SKM-1 treated with dmso at 0.1 percent for 144 hours (cell line): ENCODE measurements around the gene OCA2.
"Not testable (repeated sequence)": the region's sequence is repeated elsewhere in the genome, so short reads cannot be mapped to it uniquely, and the experiment has no call there.

Experiments used
- DNase-seq: peaks from one replicate; lab custom pipeline; 2025; ENCODE audit not compliant: unreplicated experiment; lab: John Stamatoyannopoulos, UW

OCA2 gene

DNA sequence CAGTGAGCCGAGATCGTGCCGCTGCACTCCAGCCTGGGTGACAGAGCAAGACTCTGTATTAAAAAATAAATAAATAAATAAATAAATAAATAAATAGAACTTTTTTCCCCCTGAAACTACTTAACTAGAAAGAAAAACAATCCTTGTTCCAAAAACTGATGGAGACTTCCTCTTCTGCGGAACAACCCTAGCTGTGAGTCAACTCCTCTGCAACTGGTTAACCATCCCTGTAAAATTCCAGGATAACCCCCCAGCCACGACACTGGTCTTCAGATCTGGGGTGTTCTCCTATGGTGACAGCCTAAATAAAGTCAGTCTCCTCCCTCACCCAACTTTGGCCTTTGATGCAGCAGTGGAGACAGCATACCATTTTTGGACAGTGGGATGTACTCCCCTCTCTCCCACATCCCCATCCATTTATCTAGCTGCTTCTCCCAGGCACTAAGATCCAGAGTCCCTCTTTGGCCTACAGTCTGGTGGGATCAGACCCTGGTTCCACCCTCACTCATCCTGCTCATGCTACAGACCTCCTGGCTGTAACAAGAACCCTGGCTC lies 352.6 kb downstream of the OCA2 start:
- no peak for DNase-seq

DNA sequence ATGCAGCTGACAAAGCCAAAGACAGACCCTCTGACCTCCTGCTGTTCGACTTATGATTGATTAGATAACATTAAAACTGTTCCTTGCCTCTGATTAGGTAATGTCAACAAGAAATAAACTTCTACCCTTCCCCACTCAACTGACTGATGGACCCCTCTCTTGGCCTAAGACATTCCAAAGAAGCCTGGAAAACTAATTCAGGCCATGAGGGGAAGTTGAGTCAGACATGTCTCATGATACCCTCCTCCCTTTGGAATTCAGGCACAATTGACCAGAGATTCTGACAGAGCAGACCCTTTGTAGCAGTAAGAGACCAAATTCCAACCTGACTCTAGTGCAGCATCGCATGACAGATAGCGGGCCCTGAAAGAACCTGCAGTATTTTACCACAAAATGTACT lies 354.5 kb downstream of the OCA2 start:
- DNase-seq = no peak

DNA sequence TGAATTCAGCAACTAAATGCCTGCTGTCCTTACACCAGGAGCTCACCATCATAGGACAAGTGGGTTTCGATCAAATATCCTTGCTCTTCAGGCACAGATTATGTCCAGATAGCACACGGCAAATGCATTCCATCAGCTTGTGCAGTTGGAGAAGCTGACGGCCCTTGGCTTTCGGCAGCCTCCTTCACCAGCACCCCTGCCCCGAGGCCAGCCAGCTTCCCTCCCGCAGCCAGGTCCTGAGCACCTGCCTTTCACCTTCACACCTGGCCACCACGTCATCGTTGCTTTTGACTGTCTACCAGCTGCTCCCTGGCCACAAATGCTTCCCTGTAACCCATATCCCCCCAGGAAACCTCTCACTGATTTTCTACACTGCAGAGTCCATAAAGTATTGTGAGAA lies 355.5 kb downstream of the OCA2 start:
- no peak for DNase-seq

DNA sequence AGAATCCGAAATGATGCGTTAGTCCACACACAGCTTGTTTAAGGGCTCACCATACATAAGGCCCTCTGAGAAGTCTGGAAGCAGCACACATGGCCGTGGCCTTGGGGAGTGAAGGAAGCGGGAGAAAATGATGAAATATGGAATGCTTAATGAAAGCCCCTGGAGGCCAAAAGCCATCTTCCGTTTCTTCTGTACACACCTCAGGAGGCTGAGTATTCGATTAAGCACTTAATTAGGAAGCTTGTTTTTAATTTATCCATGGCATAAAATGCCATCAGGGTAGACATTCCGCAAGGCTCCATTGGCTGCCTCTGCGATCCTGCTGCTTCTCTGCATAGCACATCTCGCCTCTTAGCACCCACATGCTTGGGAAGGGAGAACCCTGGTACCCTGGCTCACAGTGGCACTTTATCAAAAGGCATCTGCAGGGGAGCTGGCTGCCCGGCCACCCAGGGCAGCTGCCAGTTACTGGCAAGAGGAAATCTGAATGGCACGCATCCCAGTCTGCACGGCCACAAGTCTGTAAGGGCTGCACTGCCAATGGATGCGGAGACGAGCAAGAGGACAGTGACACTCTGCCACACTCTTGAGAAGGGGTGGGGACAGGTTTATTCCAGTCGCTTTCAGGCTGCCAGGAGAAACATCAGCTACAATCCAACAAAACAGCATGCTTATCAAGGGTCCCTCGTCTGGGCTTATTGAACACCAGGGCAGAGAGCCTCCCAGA lies 356.2 kb downstream of the OCA2 start:
- no peak for DNase-seq

DNA sequence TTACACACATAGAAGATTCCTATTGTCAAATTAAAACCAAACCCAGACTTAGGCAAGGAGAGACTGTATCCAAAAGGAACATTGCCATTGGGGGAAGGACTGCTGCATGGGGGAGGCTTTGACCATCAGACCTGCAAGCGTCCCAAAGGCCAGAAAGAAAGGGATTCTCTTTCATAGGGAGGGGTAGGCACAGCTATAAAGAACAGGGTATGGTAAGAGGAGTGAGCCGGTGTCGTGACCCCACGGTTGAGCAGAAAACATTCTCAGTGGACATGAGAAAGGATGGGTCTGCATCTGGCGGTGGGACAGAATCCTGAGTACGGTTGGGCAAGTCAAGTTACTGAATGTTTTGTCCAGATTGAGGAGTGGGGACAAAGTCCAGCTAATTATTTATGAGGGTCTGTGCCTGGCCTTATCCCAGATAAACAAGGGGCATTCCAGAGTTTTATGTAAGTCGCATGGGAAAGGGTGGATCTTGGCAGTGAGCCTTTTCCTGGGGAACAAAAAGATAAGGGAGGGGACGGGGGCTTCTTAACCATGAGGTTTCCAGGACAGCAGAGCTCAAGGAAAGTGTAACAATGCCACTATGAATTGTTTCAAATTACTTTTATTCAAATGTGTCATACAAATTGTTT lies 357.8 kb downstream of the OCA2 start:
- DNase-seq = no peak

DNA sequence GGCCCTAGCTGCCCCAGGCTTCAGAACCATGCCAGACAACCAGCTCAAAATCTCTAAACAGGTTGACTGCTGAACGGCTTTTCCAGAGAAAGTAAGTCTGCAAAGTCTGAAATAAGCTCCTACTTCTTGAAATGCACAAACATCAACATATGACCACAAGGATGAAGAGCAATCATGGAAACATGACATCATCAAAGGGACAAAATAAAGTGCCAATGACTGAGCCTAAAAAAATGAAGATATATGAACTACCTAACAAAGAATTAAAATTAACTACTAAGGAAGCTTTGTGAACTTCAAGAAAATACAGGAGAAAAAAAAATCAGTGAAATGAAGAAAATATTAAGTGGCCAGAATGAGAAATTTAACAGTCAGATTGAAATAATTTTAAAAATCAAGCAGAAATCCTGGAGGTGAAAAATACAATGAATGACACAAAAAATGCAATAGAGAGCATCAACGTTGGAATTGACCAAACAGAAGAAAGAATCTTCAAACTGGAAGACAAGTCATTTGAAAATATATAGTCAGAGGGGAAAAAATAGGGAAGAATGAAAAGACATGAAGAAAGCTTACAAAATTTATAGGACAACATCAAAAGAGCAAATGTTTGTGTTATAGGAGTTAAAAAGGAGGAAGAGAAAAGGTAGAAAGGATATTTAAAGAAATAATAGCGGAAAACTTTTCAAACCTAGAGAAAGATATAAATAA lies 364.2 kb downstream of the OCA2 start:
- no peak for DNase-seq

DNA sequence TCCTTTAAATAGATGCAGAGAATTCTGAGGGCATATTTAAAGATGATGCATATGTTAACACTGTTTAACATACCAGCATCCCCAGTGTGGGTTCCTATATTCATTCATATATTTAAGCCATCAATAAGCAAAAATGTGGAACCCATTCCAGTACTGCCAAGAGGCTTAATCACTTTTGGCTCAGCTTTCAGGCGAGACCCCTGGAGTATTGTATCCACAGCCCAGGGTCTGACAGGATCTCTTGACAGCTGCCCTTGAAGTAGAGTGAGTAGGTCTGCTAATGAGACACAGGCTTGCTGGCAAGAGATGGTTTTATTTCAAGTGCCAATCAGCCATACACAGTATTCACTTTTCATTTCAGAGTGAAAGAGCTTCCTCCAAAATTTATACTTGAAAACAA lies 367.3 kb downstream of the OCA2 start:
- DNase-seq = no peak

DNA sequence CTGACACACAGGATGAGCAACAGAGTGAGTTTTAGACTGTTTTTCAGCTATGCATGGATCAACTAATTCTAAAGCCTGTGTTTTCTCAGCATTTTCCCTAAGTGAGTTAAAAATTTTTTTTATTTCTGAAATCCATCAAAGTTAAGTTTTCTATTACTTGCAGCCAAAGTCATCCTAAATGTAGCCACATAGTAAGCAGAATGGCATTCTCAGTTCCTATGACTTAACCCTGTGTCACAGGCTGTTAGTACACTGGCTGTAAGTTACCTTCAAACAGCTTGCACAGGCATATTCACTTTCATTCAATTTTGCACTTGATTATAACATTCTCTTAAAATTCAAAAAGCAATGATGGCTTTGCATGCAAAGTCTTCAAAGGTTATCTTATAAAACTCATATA lies 368.2 kb downstream of the OCA2 start:
- no peak for DNase-seq

DNA sequence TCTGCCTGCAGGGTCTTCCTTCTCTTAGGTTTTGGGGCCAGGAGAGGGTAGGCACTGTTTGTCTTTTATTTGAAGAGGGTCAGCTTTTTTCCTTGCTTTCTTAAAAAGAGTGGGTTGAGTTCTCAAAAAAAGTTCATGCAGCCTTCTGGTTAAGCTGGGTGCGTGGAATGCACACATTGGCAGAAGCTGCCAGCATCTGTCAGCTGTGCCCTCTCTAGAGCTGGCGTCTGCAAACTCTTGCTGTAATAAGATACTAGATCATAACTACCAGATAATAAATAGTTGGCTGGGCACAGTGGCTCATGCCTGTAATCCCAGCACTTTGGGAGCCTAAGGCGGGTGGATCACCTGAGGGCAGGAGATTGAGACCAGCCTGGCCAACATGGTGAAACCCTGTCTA lies 373.4 kb downstream of the OCA2 start:
- no peak for DNase-seq

DNA sequence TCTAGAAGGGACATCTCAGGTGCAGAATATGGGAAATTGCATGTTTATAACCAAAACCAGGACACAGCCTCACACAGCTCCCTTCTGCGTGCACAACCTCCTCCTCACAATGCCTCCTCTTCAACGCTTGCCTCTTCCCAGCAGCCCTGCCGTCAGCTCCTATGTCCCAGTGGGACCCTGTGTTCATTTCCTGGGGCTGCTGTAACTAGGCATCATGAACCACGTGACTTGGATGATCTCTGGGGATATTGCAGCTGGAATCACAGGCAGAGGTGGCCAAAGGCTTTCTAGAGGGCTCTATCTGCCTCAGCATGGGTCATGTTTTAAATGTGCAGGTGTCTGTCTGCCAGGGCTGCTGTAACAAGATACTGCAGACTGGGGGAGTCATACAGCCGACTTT lies 375.3 kb downstream of the OCA2 start:
- no peak for DNase-seq

DNA sequence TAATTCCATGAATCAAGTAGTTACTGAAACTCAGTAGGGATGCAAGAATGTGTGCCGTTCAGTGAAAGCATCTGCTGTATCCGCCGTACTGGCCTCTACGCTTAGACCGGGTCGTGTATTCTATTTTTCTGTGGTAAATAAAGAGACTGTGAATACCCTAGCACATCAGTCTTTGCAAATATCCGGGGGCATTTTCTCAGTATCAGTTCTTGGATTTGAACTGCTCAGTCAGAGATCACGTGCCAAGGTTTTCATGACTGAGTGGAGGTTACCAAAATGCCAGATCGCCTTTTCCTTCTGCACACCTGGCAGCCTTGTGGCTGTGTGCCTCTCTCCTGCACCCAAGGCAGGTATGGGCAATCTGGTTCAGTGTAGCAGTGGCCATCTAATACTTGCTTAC lies 377.0 kb downstream of the OCA2 start:
- no peak for DNase-seq

DNA sequence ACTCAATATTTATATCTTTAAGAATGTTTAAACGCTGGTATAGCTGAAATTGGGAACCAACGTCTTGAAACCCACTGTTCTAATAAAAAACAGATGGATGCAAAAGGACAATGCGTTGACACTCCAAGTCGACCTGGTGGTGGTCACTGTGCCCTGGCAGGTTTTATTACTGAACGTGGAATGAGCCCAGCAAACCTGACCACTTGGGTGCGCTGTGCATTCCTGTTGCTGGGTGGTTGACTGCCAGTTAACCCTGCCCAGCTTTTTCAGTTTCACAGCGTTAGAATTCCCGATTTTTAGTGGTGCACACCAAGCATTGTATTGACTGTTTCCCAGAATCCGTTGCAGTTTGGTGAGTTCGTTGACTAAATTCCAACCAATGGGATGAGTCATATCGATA lies 384.4 kb downstream of the OCA2 start:
- no peak for DNase-seq

DNA sequence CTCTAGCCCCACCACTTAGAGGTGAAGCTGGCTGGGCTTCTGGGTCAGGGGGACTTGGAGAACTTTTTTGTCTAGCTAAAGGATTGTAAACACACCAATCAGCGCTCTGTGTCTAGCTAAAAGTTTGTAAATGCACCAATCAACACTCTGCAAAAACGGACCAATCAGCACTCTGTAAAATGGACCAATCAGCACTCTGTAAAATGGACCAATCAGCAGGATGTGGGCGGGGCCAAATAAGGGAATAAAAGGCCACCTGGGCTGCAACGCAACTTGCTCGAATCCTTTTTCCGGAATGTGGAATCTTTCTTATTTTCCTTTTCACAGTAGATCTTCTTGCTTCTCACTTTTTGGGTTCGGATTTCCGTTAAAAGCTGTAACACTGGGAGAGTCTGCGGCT lies 385.3 kb downstream of the OCA2 start:
- DNase-seq = not testable (repeated sequence)

DNA sequence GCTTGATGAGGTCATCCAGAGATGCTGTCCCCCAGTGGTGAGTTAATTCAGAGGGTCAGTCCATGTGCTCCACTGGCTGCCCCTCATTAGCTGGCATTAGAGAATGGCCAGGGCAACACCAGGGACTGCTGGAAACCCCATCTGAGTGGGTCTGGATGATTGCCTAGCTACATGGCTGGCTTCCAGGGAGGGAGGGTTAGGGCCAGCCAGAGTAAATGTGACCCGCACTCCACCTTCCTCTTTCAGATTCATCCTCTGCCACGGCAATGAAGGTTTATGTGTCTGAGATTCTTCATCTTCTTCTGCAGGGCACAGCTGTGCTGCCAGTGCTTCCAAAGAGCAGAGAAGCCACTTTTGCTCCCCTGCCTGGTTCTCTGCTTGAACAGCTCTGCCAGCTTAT lies 391.9 kb downstream of the OCA2 start:
- DNase-seq = no peak

DNA sequence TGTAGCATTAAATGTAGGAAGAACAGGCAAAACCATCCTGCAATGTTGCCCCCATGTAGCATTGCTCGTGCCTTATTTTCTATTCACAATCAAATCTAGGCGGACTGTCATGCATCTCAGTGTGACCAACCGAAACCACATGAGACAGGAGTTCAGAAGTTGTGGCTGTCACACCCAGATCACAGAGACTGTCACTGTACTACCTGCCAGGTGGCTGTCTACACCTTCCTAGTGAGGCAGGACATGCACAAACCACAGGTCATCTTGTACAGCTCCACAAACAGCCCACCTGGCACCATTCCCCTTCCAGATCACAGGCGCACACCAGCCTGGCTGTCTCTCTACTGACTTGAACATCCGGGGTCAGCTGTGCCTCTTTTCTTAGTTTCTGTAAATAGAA lies 392.8 kb downstream of the OCA2 start:
- no peak for DNase-seq

DNA sequence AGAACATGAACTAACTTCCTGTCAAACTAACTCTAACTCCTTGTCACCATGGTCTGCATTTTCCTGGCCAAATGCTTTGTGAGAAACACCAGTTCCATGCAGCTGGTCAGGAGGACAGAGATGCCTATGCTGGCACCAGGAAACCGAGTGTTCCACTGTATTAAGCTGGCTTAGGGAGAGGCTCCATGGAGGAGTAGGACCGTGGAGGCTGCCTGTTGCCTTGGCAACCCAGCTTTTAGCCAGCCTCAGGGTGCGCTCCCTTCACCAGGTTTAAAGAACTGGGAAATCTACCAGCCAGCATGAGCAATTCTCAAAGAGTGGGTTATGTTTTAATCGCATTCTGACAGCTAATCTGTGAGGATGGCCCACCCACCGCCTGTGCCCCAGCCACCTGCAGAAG lies 394.1 kb downstream of the OCA2 start:
- DNase-seq = no peak
